ENCODE data around the gene GAREM2. TPM values are rescaled to one million over a fixed set of nuclear protein-coding genes. Genes with fewer than 3 reads are reported as not detected.
"Not testable (repeated sequence)": the region's sequence is repeated elsewhere in the genome, so short reads cannot be mapped to it uniquely, and the experiment has no call there.

Gene GAREM2
- total and polyA plus RNA-seq, 4 donors = 0.08 to 0.28 (median 0.16) TPM

DNA sequence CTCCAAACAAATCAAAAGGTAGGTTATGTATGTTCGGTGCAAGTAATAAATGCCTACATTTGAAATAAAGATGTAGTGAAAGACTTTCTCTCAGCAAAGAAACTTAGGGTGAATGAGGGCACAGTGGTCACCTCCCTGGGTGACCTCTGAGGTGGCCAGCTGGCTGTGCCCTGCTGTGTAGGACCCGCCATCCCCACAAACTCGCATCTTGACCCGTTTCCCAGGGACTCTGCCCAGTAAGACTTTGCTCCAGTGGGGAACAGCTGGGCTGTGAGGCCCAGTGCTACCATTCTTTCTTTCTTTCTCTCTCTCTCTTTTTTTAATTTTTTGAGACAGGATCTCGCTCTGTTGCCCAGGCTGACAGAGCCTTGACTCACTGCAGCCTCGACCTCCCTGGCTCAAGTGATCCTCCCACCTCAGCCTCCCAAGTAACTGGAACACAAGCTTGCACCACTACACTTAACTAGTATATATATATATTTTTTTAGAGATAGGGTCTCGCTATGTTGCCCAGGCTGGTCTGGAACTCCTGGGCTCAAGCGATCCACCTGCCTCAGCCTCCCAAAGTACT is 8.2 kb upstream of the GAREM2 start:
- H3K9ac ChIP-seq (ENCODE audit: low read depth in 1 of 2, low read length in 2 of 2) = no peak overlapping the region
- DNase-seq (ENCODE audit: low spot score) = no peak
- H3K27ac ChIP-seq (ENCODE audit: low read depth in 1 of 2, low read length in 2 of 2) = no peak overlapping the region

DNA sequence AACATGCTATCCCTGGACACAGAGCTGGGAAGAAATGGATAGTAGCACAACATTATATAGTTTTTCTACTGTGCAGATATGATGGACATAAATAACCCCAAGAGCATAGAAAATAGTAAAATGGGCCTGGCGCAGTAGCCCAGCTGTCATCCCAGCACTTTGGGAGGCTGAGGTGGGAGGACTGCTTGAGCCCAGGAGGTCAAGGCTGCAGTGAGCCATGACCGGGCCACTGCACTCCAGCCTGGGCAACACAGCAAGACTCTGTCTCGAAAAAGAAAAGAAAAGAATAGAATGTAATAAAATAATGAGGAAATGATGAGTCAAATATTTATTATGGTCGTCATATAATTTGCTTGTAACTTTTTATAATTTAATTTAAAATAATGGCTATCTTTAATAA is 7.5 kb upstream of the GAREM2 start:
- WGBS = 95% methylated on average over 4 of the region's 4 CpGs
- Histone ChIP-seq H3K4me3 (ENCODE audit: low read depth in 1 of 3, low read length in 3 of 3) (no peak overlapping the region), H3K27ac (ENCODE audit: low read depth in 1 of 2, low read length in 2 of 2) (no peak overlapping the region), H3K4me1 (ENCODE audit: control insufficient read depth in 4 of 4, insufficient read depth in 4 of 4, low read length in 3 of 4) (peaks cover 0 to 2% (median 0%) of the 10 kb centered on the region in 4 donors), H3K9me3 (ENCODE audit: control insufficient read depth in 4 of 4, low read length in 3 of 4) (no peaks in the 10 kb centered on the region), H3K9ac (ENCODE audit: low read depth in 1 of 2, low read length in 2 of 2) (no peak overlapping the region), H3K36me3 (ENCODE audit: control insufficient read depth in 4 of 4, insufficient read depth in 3 of 4, low read depth in 1 of 4, low read length in 3 of 4) (no peaks in the 10 kb centered on the region), H3K27me3 (ENCODE audit: control insufficient read depth in 4 of 4, insufficient read depth in 4 of 4, low read length in 3 of 4) (no peaks in the 10 kb centered on the region)
- TF ChIP-seq SP1 (IDR thresholded peaks at IDR 0.05) = no peak
- TF ChIP-seq JUND (IDR thresholded peaks at IDR 0.05) = no peak
- no peak for TF ChIP-seq FOXA1 (IDR thresholded peaks at IDR 0.05)
- no peak for TF ChIP-seq HNF4A (conservative IDR thresholded peaks at IDR 0.05)
- TF ChIP-seq, protein P1, sequence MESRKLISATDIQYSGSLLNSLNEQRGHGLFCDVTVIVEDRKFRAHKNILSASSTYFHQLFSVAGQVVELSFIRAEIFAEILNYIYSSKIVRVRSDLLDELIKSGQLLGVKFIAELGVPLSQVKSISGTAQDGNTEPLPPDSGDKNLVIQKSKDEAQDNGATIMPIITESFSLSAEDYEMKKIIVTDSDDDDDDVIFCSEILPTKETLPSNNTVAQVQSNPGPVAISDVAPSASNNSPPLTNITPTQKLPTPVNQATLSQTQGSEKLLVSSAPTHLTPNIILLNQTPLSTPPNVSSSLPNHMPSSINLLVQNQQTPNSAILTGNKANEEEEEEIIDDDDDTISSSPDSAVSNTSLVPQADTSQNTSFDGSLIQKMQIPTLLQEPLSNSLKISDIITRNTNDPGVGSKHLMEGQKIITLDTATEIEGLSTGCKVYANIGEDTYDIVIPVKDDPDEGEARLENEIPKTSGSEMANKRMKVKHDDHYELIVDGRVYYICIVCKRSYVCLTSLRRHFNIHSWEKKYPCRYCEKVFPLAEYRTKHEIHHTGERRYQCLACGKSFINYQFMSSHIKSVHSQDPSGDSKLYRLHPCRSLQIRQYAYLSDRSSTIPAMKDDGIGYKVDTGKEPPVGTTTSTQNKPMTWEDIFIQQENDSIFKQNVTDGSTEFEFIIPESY (IDR thresholded peaks at IDR 0.05) = no peak
- no peak for TF ChIP-seq HNF4G (IDR thresholded peaks at IDR 0.05)
- no peak for TF ChIP-seq RXRA (IDR thresholded peaks at IDR 0.05)
- no peak for TF ChIP-seq EGR1 (IDR thresholded peaks at IDR 0.05; ENCODE audit: low read depth in 2 of 2)
- TF ChIP-seq, protein P2, sequence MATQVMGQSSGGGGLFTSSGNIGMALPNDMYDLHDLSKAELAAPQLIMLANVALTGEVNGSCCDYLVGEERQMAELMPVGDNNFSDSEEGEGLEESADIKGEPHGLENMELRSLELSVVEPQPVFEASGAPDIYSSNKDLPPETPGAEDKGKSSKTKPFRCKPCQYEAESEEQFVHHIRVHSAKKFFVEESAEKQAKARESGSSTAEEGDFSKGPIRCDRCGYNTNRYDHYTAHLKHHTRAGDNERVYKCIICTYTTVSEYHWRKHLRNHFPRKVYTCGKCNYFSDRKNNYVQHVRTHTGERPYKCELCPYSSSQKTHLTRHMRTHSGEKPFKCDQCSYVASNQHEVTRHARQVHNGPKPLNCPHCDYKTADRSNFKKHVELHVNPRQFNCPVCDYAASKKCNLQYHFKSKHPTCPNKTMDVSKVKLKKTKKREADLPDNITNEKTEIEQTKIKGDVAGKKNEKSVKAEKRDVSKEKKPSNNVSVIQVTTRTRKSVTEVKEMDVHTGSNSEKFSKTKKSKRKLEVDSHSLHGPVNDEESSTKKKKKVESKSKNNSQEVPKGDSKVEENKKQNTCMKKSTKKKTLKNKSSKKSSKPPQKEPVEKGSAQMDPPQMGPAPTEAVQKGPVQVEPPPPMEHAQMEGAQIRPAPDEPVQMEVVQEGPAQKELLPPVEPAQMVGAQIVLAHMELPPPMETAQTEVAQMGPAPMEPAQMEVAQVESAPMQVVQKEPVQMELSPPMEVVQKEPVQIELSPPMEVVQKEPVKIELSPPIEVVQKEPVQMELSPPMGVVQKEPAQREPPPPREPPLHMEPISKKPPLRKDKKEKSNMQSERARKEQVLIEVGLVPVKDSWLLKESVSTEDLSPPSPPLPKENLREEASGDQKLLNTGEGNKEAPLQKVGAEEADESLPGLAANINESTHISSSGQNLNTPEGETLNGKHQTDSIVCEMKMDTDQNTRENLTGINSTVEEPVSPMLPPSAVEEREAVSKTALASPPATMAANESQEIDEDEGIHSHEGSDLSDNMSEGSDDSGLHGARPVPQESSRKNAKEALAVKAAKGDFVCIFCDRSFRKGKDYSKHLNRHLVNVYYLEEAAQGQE (IDR thresholded peaks at IDR 0.05) = no peak
- DNase-seq (ENCODE audit: low spot score) = no peak

More for the DNA sequence above, 8.2 kb upstream of the GAREM2 start:
- Histone ChIP-seq H3K9me3 (ENCODE audit: control insufficient read depth in 4 of 4, low read length in 3 of 4) (no peaks in the 10 kb centered on the region), H3K36me3 (ENCODE audit: control insufficient read depth in 4 of 4, insufficient read depth in 3 of 4, low read depth in 1 of 4, low read length in 3 of 4) (no peaks in the 10 kb centered on the region), H3K27me3 (ENCODE audit: control insufficient read depth in 4 of 4, insufficient read depth in 4 of 4, low read length in 3 of 4) (no peaks in the 10 kb centered on the region), H3K4me1 (ENCODE audit: control insufficient read depth in 4 of 4, insufficient read depth in 4 of 4, low read length in 3 of 4) (peaks cover 0 to 2% (median 0%) of the 10 kb centered on the region in 4 donors), H3K4me3 (ENCODE audit: low read depth in 1 of 3, low read length in 3 of 3) (no peak overlapping the region)
- 82% methylated on average over 8 of the region's 8 CpGs for WGBS
- TF ChIP-seq NR2F2 (IDR thresholded peaks at IDR 0.05) = no peak
- TF ChIP-seq GABPA (IDR thresholded peaks at IDR 0.05 in 1 of 2, conservative IDR thresholded peaks at IDR 0.05 in 1 of 2) = no peak
- TF ChIP-seq YY1 (IDR thresholded peaks at IDR 0.05) = peak; percentile 3
- TF ChIP-seq, protein P3, sequence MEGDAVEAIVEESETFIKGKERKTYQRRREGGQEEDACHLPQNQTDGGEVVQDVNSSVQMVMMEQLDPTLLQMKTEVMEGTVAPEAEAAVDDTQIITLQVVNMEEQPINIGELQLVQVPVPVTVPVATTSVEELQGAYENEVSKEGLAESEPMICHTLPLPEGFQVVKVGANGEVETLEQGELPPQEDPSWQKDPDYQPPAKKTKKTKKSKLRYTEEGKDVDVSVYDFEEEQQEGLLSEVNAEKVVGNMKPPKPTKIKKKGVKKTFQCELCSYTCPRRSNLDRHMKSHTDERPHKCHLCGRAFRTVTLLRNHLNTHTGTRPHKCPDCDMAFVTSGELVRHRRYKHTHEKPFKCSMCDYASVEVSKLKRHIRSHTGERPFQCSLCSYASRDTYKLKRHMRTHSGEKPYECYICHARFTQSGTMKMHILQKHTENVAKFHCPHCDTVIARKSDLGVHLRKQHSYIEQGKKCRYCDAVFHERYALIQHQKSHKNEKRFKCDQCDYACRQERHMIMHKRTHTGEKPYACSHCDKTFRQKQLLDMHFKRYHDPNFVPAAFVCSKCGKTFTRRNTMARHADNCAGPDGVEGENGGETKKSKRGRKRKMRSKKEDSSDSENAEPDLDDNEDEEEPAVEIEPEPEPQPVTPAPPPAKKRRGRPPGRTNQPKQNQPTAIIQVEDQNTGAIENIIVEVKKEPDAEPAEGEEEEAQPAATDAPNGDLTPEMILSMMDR (IDR thresholded peaks at IDR 0.05; ENCODE audit: low read depth, low read length, missing input control) = no peak

DNA sequence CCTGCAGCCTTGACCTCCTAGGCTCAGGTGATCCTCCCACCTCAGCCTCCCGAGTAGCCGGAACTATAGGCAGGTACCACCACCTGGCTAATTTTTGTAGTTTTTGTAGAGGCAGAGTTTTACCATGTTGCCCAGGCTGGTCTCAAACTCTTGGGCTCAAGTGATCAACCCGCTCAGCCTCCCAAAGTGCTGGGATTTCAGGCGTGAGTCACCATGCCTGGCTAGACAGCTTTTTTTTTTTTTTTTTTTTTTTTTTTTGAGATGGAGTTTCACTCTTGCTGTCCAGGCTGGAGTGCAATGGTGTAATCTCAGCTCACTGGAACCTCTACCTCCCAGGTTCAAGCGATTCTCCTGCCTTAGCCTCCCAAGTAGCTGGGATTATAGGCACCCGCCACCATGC is 6.3 kb upstream of the GAREM2 start:
- WGBS = 93% methylated on average over 6 of the region's 6 CpGs
- DNase-seq (ENCODE audit: low spot score); H3K9me3 ChIP-seq (ENCODE audit: control insufficient read depth in 4 of 4, low read length in 3 of 4); H3K9ac ChIP-seq (ENCODE audit: low read depth in 1 of 2, low read length in 2 of 2); H3K27ac ChIP-seq (ENCODE audit: low read depth in 1 of 2, low read length in 2 of 2); H3K4me1 ChIP-seq (ENCODE audit: control insufficient read depth in 4 of 4, insufficient read depth in 4 of 4, low read length in 3 of 4); H3K27me3 ChIP-seq (ENCODE audit: control insufficient read depth in 4 of 4, insufficient read depth in 4 of 4, low read length in 3 of 4); H3K4me3 ChIP-seq (ENCODE audit: low read depth in 1 of 3, low read length in 3 of 3); H3K36me3 ChIP-seq (ENCODE audit: control insufficient read depth in 4 of 4, insufficient read depth in 3 of 4, low read depth in 1 of 4, low read length in 3 of 4): not testable (repeated sequence)
